IMR-90 (cell line): ENCODE measurements around the gene CYS1. TPM values are rescaled to one million over a fixed set of nuclear protein-coding genes. Genes with fewer than 3 reads are reported as not detected.

Experiments used
- ATAC-seq: fragments of 200-7000 bp; cut with Tn5 transposase; 2 replicates; pipeline ENCODE4 v1.9.1; 2020; ENCODE audit warnings: low read depth, mild to moderate bottlenecking, moderate library complexity
- BruUV-seq: library from RNA; stranded (reverse); fragments of 400-500 nt; replicated peaks from 2 replicates; lab custom pipeline; 2021; lab: Mats Ljungman, UMichigan
- CTCF ChIA-PET: fragments of 300-600 bp; formaldehyde crosslinking; extraction: SDS; loops from one replicate; lab custom pipeline; 2021; ENCODE audit warnings: antibody characterized with exemption; lab: Yijun Ruan, JAX
- POLR2A ChIA-PET: fragments of 300-600 bp; sonication (Branson Sonifier 250); formaldehyde crosslinking; loops from one replicate; lab custom pipeline; 2022; ENCODE audit warnings: antibody characterized with exemption; ENCODE audit not compliant: unreplicated experiment; lab: Charles Lee
- DNase-seq: peaks from one replicate; pipeline ENCODE4 v3.0.0; 2013
- H2AFZ ChIP-seq: replicated peaks from 2 replicates; pipeline ENCODE3; 2013; ENCODE audit warnings: low read length, mild to moderate bottlenecking; ENCODE audit not compliant: poor library complexity
- H2AK5ac ChIP-seq: 2 replicates; pipeline ENCODE4 v1.6.1; 2013; ENCODE audit warnings: low read depth, low read length, inconsistent platforms
- H2AK9ac ChIP-seq: replicated peaks from 2 replicates; pipeline ENCODE3; 2013; ENCODE audit warnings: mild to moderate bottlenecking, low read depth, low read length, moderate library complexity; ENCODE audit not compliant: poor library complexity
- H2BK120ac ChIP-seq: 2 replicates; pipeline ENCODE4 v1.6.1; 2013; ENCODE audit warnings: low read depth, low read length, inconsistent platforms
- H2BK15ac ChIP-seq: 3 replicates; pipeline ENCODE4 v1.6.1; 2013; ENCODE audit warnings: low read depth, low read length, inconsistent platforms
- H2BK20ac ChIP-seq: 2 replicates; pipeline ENCODE4 v1.6.1; 2013; ENCODE audit warnings: low read depth, mild to moderate bottlenecking, inconsistent platforms, low read length, moderate library complexity
- H2BK5ac ChIP-seq: 2 replicates; pipeline ENCODE4 v1.6.1; 2013; ENCODE audit warnings: mild to moderate bottlenecking, low read depth, low read length, inconsistent platforms; ENCODE audit not compliant: poor library complexity, severe bottlenecking
- H3K14ac ChIP-seq: replicated peaks from 2 replicates; pipeline ENCODE4 v1.6.1; 2013; ENCODE audit warnings: low read depth, low read length, inconsistent platforms
- H3K18ac ChIP-seq: 2 replicates; pipeline ENCODE4 v1.6.1; 2013; ENCODE audit warnings: low read depth, low read length, control low read depth
- H3K23ac ChIP-seq: 2 replicates; pipeline ENCODE4 v1.6.1; 2013; ENCODE audit warnings: low read depth, low read length, inconsistent platforms
- H3K27ac ChIP-seq: 2 replicates; pipeline ENCODE4 v1.5.1; 2013; ENCODE audit warnings: mild to moderate bottlenecking, control low read depth, low read length; ENCODE audit not compliant: insufficient read depth
- H3K27me3 ChIP-seq: 2 replicates; pipeline ENCODE4 v1.6.1; 2013; ENCODE audit warnings: low read length; ENCODE audit not compliant: control insufficient read depth, insufficient read depth
- H3K36me3 ChIP-seq: 2 replicates; pipeline ENCODE4 v1.6.1; 2013; ENCODE audit warnings: low read length, mixed read lengths; ENCODE audit not compliant: control insufficient read depth, insufficient read depth
- H3K4ac ChIP-seq: 2 replicates; pipeline ENCODE4 v1.6.1; 2013; ENCODE audit warnings: low read depth, low read length, inconsistent platforms
- H3K4me1 ChIP-seq: 2 replicates; pipeline ENCODE4 v1.6.1; 2013; ENCODE audit warnings: low read length, mixed read lengths; ENCODE audit not compliant: control insufficient read depth, insufficient read depth
- H3K4me2 ChIP-seq: 2 replicates; pipeline ENCODE4 v1.6.1; 2013; ENCODE audit warnings: low read depth, mild to moderate bottlenecking, control low read depth, low read length, moderate library complexity
- H3K4me3 ChIP-seq: 2 replicates; pipeline ENCODE4 v1.5.1; 2013; ENCODE audit warnings: low read depth, mild to moderate bottlenecking, control low read depth, low read length, moderate library complexity; ENCODE audit not compliant: insufficient read depth
- H3K56ac ChIP-seq: 2 replicates; pipeline ENCODE4 v1.6.1; 2013; ENCODE audit warnings: low read length, inconsistent platforms; ENCODE audit not compliant: insufficient read depth; ENCODE audit errors: extremely low read depth
- H3K79me1 ChIP-seq, 2 experiments: 2 replicates each; pipeline ENCODE4 v1.6.1; 2013; ENCODE audit warnings: low read length in 2 of 2, inconsistent platforms in 1 of 2, low read depth in 1 of 2
- H3K9ac ChIP-seq: 2 replicates; pipeline ENCODE4 v1.6.1; 2013; ENCODE audit warnings: low read depth, low read length, control low read depth
- H3K9me1 ChIP-seq: 2 replicates; pipeline ENCODE4 v1.6.1; 2013; ENCODE audit warnings: low read length, inconsistent platforms; ENCODE audit not compliant: insufficient read depth
- H3K9me3 ChIP-seq: 2 replicates; pipeline ENCODE4 v1.6.1; 2013; ENCODE audit warnings: low read length; ENCODE audit not compliant: control insufficient read depth, insufficient read depth
- H4K20me1 ChIP-seq: 2 replicates; pipeline ENCODE4 v1.6.1; 2013; ENCODE audit warnings: low read length, inconsistent platforms; ENCODE audit not compliant: insufficient read depth
- H4K5ac ChIP-seq: 2 replicates; pipeline ENCODE4 v1.6.1; 2013; ENCODE audit warnings: mild to moderate bottlenecking, low read depth, low read length, control low read depth
- H4K8ac ChIP-seq, 2 experiments: 2 replicates each; pipeline ENCODE4 v1.6.1; 2013; ENCODE audit warnings: low read depth in 2 of 2, low read length in 2 of 2, control low read depth in 1 of 2, inconsistent platforms in 1 of 2
- H4K91ac ChIP-seq: 2 replicates; pipeline ENCODE4 v1.6.1; 2013; ENCODE audit warnings: low read depth, low read length, inconsistent platforms; ENCODE audit not compliant: insufficient read depth
- CEBPB ChIP-seq: IDR thresholded peaks from 2 replicates; pipeline ENCODE4 v1.6.1; 2012; ENCODE audit warnings: low read depth, low read length, improper control_type of control experiment
- CTCF ChIP-seq: conservative IDR thresholded peaks from 2 replicates; pipeline ENCODE4 v1.5.1; 2012; ENCODE audit warnings: mild to moderate bottlenecking, low read depth, low read length, improper control_type of control experiment
- ELK1 ChIP-seq: fragments of 150-350 bp; IDR thresholded peaks from 2 replicates; pipeline ENCODE4 v1.6.1; 2016; ENCODE audit warnings: low read depth, mild to moderate bottlenecking, low read length, moderate library complexity, borderline replicate concordance
- FOS ChIP-seq: fragments of 150-350 bp; IDR thresholded peaks from 2 replicates; pipeline ENCODE4 v1.6.1; 2016; ENCODE audit warnings: low read depth, low read length
- MAFK ChIP-seq: IDR thresholded peaks from 2 replicates; pipeline ENCODE4 v1.6.1; 2012; ENCODE audit warnings: low read depth, low read length, improper control_type of control experiment
- MAZ ChIP-seq: IDR thresholded peaks from 2 replicates; pipeline ENCODE4 v1.6.1; 2012; ENCODE audit warnings: low read depth, mild to moderate bottlenecking, low read length, improper control_type of control experiment, moderate library complexity, borderline replicate concordance
- MXI1 ChIP-seq: IDR thresholded peaks from 2 replicates; pipeline ENCODE4 v1.6.1; 2012; ENCODE audit warnings: low read depth, mild to moderate bottlenecking, low read length, moderate library complexity, borderline replicate concordance
- NFE2L2 ChIP-seq: fragments of 150-350 bp; IDR thresholded peaks from 2 replicates; pipeline ENCODE4 v1.6.1; 2016; ENCODE audit warnings: low read depth, mild to moderate bottlenecking, low read length
- RAD21 ChIP-seq: IDR thresholded peaks from 2 replicates; pipeline ENCODE4 v1.6.1; 2012; ENCODE audit warnings: low read length, improper control_type of control experiment
- RFX5 ChIP-seq: IDR thresholded peaks from 2 replicates; pipeline ENCODE4 v1.8.0; 2012; ENCODE audit warnings: low read depth, mild to moderate bottlenecking, low read length, moderate library complexity
- SMC3 ChIP-seq: fragments of 150-350 bp; IDR thresholded peaks from 2 replicates; pipeline ENCODE4 v1.6.1; 2016; ENCODE audit warnings: low read depth, mild to moderate bottlenecking, antibody characterized with exemption, low read length, moderate library complexity
- USF2 ChIP-seq: fragments of 150-350 bp; IDR thresholded peaks from 2 replicates; pipeline ENCODE4 v1.6.1; 2017; ENCODE audit warnings: mild to moderate bottlenecking, antibody characterized with exemption, low read length, low read depth
- WGBS, 2 experiments: methylation state at CpG; one replicate each; pipeline versions ENCODE4 v1.1.5 to v1.1.7; 2013; ENCODE audit warnings: missing lambda C conversion rate in 2 of 2; ENCODE audit not compliant: insufficient read length in 1 of 2; ENCODE audit errors: extremely low coverage in 2 of 2; 5-methylcytosine and 5-hydroxymethylcytosine counted together
- dilution Hi-C: fragments of 300-500 bp; cut with HindIII; formaldehyde crosslinking; loops from one replicate; pipeline ENCODE4 v1.14.3; 2018; ENCODE audit warnings: low sequenced_read_pairs; ENCODE audit not compliant: unreplicated experiment
- in situ Hi-C: fragments of 300-500 bp; cut with MboI; formaldehyde crosslinking; loops from 3 replicates; pipeline ENCODE4 v1.14.3; 2019; ENCODE audit warnings: low sequenced_read_pairs, inconsistent platforms, mixed read lengths
- intact Hi-C: fragments of 100-400 bp; cut with micrococcal nuclease; formaldehyde crosslinking; loops from 2 replicates; pipeline ENCODE4 v1.10.0; 2022
- polyA plus RNA-seq, 3 experiments: library from polyadenylated mRNA; depleted of rRNA; stranded (reverse); fragments of >200 nt; gene quantifications; 2 replicates each; pipeline ENCODE4 v1.2.3, GENCODE V29; 2012; ENCODE audit warnings: low replicate concordance in 1 of 3
- total RNA-seq: library from RNA; depleted of rRNA; stranded (reverse); fragments of >200 nt; gene quantifications from 2 replicates; pipeline ENCODE4 v1.2.3, GENCODE V29; 2012

Gene CYS1
- total and polyA plus RNA-seq, 2 of the 4 experiments (the other 2 are of a cell fraction): under 0.01 to 0.12 TPM

- Histone ChIP-seq H3K27ac (no peak overlapping the region), H2BK5ac (no peak overlapping the region), H3K4ac (no peak overlapping the region), H3K9ac (no peak overlapping the region), H4K20me1 (no peaks in the 10 kb centered on the region), H3K18ac (no peak overlapping the region), H3K9me1 (peaks cover 3% of the 10 kb centered on the region; the same call in 1 of the 2 replicates), H4K8ac (no peak overlapping the region), H3K79me1 (no peaks in the 10 kb centered on the region), H4K5ac (no peak overlapping the region), H2BK20ac (no peak overlapping the region), H2AK9ac (no peak overlapping the region), H3K56ac (no peak overlapping the region), H4K91ac (no peak overlapping the region), H2AK5ac (no peak overlapping the region), H3K36me3 (no peaks in the 10 kb centered on the region), H2BK15ac (no peak overlapping the region), H3K9me3 (no peaks in the 10 kb centered on the region), H2AFZ (no peak overlapping the region), H3K27me3 (no peaks in the 10 kb centered on the region), H3K14ac (no peak overlapping the region), H3K4me1 (peaks cover 6% of the 10 kb centered on the region; the same call in 1 of the 2 replicates), H3K4me3 (no peak overlapping the region), H2BK120ac (no peak overlapping the region), H3K23ac (no peak overlapping the region), H3K4me2 (no peak overlapping the region)
- ATAC-seq (no peak), DNase-seq (no peak)
- CTCF ChIA-PET: no interaction called here
- dilution Hi-C loops (no loop called here), intact Hi-C loops (no loop called here), in situ Hi-C loops (no loop called here)
- WGBS, 2 experiments: no CpG with 5 or more reads among the region's 7 CpGs
- BruUV-seq: no TSS peak
- TF ChIP-seq MAZ (no peak), NFE2L2 (no peak), RFX5 (no peak), ELK1 (no peak), CEBPB (no peak), RAD21 (no peak), MXI1 (no peak), SMC3 (no peak), CTCF (no peak), FOS (no peak), USF2 (no peak), MAFK (no peak)
- POLR2A ChIA-PET: no interaction called here
Observed at GRCh38 chr2:10032746-10033105, 47.5 kb downstream of the CYS1 start.
